PC-9 (cell line): Measurements from ENCODE around the gene TBX21.

Experiments used
- EZH2 ChIP-seq: fragments of 200-600 bp; sonication (generic); IDR thresholded peaks from 2 replicates; pipeline ENCODE4 v1.8.0; 2017; ENCODE audit warnings: antibody characterized with exemption, low read depth
- TF ChIP-seq, protein P1 (sequence below): fragments of 200-600 bp; sonication (generic); conservative IDR thresholded peaks from 2 replicates; pipeline ENCODE4 v1.6.1; 2017; ENCODE audit warnings: mixed run types, antibody characterized with exemption, mild to moderate bottlenecking, moderate library complexity

DNA sequence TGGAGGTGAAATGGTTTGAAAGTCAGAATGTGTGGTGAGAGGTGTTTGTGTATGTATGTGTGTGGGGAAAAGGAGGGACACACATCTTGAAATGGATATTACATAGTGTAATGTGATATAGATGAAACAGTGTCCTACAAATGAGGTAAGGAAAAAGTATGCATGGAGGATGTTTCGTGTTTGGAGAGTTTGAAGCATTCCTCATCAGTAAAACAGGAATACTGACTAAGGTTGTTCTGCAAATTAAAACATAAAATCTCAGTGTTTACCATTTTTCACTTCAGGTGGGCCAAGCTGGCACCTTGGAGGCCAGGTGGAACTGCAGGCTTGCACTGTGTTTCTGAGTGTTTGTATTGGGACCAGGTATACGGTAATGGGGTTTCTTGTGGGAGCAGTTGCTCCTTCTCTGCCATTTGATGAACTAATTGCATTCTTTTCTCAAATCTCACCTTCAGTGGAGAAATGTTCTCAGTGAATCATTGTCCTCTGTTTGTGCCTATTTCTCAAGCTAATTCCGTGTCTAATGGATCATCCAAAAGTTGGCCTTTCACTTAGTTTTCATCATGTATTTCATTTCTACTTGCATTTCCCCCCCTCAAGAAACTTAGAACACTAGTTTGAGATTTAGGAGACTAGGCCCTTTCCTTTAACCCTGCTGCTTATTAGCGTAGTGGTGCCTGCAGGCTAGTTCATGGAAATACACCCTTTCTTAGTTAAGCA is 47.3 kb upstream of the TBX21 start:
- TF ChIP-seq, protein P1, sequence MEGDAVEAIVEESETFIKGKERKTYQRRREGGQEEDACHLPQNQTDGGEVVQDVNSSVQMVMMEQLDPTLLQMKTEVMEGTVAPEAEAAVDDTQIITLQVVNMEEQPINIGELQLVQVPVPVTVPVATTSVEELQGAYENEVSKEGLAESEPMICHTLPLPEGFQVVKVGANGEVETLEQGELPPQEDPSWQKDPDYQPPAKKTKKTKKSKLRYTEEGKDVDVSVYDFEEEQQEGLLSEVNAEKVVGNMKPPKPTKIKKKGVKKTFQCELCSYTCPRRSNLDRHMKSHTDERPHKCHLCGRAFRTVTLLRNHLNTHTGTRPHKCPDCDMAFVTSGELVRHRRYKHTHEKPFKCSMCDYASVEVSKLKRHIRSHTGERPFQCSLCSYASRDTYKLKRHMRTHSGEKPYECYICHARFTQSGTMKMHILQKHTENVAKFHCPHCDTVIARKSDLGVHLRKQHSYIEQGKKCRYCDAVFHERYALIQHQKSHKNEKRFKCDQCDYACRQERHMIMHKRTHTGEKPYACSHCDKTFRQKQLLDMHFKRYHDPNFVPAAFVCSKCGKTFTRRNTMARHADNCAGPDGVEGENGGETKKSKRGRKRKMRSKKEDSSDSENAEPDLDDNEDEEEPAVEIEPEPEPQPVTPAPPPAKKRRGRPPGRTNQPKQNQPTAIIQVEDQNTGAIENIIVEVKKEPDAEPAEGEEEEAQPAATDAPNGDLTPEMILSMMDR, result no peak
- no peak for TF ChIP-seq EZH2
